ENCODE data around the gene TRPC4AP.
"Not testable (repeated sequence)": the region's sequence is repeated elsewhere in the genome, so short reads cannot be mapped to it uniquely, and the experiment has no call there.

The TRPC4AP gene

DNA sequence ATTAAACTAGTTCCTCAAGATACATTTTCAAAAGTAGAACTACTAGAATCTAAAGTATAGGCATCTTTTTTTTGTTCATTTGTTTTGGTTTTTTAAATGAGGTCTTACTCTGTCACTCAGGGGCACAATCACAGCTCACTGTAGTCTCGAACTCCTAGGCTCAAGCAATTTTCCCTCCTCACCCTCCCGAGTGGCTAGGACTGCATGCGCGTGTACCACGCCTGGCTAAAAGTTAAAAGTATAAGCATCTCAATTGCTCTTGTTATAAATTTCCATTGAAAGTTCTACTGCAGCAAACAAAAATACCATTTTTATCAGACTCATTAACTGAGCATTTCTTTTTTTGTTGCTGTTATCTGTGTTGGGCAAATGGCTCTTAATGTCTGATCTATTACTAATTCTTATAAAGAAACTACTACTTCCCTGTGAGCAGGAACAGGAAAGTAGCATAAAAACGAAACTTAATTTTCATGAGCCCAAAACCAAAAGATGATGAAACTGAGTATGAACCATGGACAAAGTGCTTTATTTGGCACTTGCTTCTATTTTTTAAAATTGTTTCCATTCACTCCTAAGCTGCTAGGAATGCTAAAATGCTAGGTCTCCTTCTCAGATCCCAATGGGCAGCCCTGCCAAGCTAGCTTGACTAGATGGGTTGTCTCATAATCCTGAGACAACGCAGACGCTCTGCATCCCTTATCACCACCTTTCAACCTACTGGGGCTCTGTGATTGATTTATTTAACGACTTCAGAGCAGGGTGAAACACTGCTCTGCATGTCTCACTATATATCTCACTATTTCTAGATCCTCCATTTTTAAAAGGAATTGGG, 36.9 kb downstream of the TRPC4AP start:
- no peak for DNase-seq

- no peak for DNase-seq
Measured at GRCh38 chr20:35054814-35055213, 37.8 kb downstream of the TRPC4AP start.

DNA sequence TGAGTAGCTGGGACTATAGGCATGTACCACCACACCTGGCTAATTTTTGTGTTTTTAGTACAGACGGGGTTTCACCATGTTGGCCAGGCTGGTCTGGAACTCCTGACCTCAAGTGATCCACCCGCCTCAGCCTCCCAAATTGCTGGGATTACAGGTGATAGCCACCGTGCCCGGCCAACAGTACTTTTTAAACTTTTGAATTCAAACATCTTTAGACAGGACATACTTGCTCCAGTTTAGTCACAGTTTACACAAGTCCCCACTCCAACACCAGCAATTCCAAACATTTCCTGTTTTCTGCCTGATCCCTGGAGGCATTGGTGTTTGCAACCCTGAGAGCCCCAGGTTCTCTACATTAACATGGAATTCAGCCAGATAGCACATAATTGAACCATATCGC, 40.0 kb downstream of the TRPC4AP start:
- DNase-seq: not testable (repeated sequence)

GRCh38 chr20:35049776-35050352, 42.7 kb downstream of the TRPC4AP start:
- DNase-seq: no peak

GRCh38 chr20:35048739-35049138, 43.9 kb downstream of the TRPC4AP start:
- DNase-seq: no peak

DNA sequence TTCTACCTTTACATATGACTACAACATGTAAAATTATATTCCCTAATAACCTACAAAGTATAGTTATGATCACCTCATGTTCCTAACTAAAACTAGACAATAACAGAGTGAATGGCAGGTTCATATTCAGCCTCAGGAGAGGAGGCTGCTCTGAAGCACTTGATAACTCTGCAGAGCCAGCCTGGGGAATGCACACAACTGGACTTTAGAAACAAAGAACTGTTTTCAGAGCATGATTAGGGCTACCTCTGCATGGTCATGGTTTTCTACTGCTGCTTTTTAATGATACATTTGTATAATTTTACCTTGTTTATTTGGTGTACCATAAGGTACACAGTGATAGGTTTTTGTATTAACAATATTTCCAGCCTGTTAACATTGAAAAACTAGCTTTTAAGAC, 50.3 kb downstream of the TRPC4AP start:
- DNase-seq: no peak

DNA sequence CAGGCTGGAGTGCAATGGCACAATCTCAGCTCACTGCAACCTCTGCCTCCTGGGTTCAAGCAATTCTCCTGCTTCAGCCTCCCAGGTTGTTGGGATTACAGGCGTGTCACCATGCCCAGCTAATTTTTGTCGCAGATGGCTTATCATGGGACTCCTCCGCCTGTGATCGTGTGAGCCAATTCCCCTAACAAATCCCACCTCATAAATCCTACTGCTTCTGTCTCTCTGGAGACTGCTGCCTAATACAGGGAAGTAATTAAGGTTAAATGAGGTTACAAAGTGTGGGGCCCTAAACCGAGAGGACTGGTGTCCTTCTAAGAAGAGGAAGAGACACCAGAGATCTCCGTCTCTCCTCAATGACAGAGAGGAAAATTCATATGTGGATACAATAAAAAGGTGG, 52.0 kb downstream of the TRPC4AP start:
- no peak for DNase-seq

DNA sequence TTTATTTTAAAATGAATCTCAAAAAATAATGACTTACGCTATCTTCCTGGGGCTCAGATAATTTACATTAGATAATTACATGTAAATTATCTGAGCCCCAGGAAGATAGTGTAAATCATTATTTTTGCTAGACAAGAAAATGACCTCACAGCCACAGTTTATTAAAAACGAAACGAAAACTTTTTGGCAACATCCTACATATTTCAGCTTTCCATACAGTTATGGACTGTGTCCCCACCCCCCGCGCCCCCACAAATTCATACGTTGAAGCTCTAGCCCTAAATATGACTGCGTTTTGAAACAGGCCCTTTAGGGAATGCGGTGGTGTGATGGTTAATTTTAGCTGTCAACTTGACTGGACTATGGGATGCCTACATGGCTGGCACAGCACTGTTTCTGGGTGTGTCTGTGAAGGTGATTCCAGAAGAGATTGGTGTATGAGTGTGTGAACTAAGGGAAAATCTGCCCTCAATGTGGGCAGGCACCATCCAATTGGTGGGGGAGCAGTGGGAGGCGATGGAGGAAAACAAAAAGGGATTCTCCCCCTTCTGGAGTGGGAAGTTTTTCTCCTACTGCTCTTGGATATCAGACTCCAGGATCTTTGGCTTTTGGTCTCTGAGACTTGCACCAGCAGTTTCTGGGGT, 52.6 kb downstream of the TRPC4AP start:
- DNase-seq: no peak

- DNase-seq: no peak
Measured at GRCh38 chr20:35039146-35039545, 53.5 kb downstream of the TRPC4AP start.

DNA sequence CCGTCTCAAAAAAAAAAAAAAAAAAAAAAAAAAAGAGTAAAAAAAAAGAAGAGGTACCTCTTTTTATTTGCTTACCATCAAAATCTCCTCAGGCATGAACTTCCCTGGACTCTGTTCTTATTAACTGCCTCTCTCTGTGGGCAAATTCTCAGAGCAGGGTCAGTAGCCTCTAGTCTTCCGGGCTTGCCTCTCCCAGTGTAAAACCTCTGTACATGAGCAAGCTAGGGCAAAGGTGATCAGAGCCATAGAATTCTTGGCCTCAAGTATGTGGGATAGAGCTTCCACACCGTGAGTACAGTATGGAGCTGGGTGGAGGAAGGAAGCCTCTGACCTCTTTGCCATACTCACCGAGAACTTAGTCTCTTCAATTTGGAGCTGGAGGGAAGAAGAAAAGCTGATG, 58.5 kb downstream of the TRPC4AP start:
- DNase-seq: no peak

DNA sequence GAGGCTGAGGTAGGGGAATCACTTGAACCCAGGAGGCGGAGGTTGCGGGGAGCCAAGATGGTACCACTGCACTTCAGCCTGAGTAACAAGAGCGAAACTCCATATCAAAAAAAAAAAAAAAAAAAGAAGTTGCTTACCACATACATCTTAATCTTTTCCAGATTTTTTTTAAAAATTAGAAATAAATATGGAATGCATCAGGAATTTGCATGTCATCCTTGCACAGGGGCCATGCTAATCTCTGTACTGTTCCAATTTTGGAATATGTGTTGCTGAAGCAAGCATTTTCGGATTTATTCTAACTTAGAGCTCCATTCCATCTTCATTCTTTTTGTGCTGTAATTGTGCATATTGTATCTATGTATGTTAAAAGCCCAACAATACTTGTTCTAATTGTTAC, 62.5 kb downstream of the TRPC4AP start:
- no peak for DNase-seq

- DNase-seq: no peak
Measured at GRCh38 chr20:35027301-35027700, 65.3 kb downstream of the TRPC4AP start.

DNA sequence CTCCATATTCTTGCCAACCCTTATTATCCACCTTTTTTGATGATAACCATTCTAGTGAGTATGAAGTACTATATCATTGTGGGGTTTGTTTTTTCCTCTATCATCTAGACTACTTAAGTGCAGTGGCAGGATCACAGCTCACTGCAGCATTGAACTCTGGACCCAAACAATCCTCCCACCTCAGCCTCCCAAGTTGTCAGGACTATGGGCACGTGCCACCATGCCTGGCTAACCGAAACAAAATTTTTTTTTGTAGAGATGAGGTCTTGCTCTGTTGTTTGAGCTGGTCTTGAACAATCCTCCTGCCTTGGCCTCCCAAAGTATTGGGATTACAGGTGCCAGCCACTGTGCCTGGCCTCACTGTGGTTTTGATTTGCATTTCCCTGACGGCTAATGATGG, 67.5 kb downstream of the TRPC4AP start:
- no peak for DNase-seq

DNA sequence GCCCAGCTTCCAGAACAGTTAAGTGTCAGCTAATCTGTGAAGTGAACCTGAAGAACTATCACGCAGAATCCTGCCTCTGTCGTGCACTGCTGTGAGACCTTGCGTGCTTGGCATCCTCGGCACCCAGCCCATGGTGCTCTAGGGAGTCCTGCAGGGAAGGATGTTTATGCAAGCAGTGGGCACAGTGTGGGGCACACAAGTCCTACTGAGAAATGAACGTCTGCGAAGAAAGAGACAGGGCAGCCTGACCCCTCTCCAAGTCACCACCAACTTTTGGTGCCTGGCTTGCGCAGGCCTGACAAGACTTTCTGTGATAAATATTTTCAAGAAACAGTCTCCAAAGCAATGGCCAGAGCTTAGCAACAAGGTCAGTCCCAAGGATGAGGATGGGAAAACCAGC, 69.0 kb downstream of the TRPC4AP start:
- DNase-seq: no peak

DNA sequence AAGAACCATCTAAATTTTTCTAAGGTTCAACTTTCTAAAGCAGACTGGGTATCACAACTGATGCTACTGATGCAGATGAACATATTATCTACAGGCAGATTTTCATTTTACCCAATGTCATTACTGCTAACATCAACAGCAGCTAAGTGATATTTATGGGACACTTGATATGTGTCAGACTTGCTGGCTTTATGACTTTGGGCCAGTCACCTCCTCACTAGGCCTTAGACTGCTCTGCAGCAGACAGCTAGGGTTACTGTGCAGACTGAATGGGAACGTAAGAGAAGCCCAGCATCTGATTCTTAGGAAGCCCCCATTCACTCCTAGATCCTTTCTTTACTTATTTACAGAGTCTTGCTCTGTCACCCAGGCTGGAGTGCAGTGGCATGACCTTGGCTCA, 70.8 kb downstream of the TRPC4AP start:
- DNase-seq: no peak

DNA sequence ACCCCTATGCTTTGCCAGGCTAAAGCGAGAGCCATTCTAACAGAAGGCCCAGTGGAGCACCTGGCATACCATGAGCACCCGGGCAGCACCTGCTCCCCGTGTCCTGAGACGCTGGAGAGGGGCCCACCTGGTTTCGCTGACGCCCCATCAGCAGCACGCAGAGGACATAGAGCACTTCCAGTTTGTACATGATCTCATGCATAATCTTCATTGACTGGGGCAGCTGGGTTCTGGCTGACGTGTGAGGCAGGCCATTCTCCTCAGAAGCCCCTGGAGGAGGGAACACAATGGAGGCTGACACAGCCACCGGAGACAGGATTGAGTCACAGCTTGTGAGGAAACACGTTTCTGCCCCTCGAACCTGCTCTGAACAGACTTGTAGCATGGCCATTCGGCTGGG, 71.5 kb downstream of the TRPC4AP start:
- DNase-seq: no peak

DNA sequence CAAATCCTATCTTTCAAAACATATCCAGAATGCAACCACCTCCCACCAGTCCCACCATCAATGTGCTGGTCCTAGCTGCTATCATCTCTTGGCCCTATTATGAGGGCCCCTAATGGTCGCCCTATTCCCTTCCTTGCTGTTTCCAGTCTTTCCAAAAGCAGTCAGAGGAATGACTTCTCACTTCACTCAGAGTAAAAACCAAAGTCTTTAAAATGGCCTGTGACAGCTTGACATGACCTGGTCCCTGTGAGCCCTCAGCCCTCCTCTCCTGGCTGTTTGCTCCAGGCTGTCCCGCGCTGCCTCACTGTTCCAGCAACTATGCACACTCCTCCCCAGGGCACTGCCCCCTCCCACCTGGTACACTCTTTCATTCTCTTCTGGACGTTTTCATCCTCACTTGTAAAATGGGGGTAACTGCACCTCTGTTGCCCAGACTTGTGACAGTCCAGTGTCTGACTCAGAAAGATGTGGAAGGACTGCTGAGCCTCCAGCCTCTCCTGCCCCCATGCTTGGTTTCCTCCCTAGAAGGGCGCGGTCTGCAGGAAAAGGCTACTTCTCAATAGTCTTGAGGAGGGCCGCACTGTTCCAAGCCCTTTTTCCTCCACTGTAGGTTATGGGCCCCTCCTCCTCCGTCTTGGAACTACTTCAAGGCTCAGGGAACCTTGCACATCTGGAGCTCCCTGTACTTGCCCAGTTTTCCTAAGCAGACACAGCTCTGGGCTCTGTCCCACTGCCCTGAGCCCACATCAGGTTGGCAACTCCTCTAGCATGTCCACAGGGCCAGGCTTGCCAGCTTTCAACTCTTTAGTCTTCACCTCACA, 72.3 kb downstream of the TRPC4AP start:
- peak; percentile 22 for DNase-seq

GRCh38 chr20:35018590-35019371, 73.8 kb downstream of the TRPC4AP start:
- DNase-seq: no peak

GRCh38 chr20:35017099-35017835, 75.3 kb downstream of the TRPC4AP start:
- DNase-seq: no peak

DNA sequence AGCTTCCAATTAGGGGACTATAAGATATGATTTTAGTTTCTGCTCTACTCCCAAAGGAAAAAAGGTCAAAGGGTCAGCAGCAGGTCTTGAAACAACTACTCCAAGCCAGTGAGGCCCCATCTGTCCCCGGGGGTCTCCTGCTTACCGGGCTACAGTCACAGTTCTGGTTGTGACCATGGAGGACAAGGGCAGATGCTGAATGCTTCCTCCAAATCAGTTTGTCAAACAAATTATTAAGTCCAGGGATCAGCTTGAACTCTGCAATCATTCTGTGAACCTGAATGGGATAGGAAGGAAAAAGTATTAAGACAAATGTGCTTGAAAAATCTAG, 76.8 kb downstream of the TRPC4AP start:
- no peak for DNase-seq

- peak; percentile 32 for DNase-seq
Measured at GRCh38 chr20:35014537-35014936, 78.1 kb downstream of the TRPC4AP start.

Measured in activated CD8-positive, alpha-beta memory T cell treated with anti-CD3 and anti-CD28 coated beads, Interleukin-2, amount 50 U/mL, for 48 hours (primary cell).